ENCODE results near the gene SNTG2.

- no peak for TF ChIP-seq DZIP1 (CRISPR knock-in tag; IDR thresholded peaks at IDR 0.05)
- no peak for TF ChIP-seq CTCF (CRISPR knock-in tag; IDR thresholded peaks at IDR 0.05)
- TF ChIP-seq NBN (conservative IDR thresholded peaks at IDR 0.05) = no peak
- TF ChIP-seq ZNF670 (CRISPR knock-in tag; IDR thresholded peaks at IDR 0.05; ENCODE audit: borderline replicate concordance) = no peak
- no peak for TF ChIP-seq ZNF337 (CRISPR knock-in tag; IDR thresholded peaks at IDR 0.05; ENCODE audit: borderline replicate concordance, low read depth)
- TF ChIP-seq POLR2A (IDR thresholded peaks at IDR 0.05; ENCODE audit: insufficient read depth in 1 of 2, low read depth in 2 of 2, low read length in 2 of 2) = no peak
- TF ChIP-seq SOX13 (IDR thresholded peaks at IDR 0.05) = no peak
- TF ChIP-seq SOX13 (CRISPR knock-in tag; conservative IDR thresholded peaks at IDR 0.05 in 1 of 2, IDR thresholded peaks at IDR 0.05 in 1 of 2) = no peak
- no peak for TF ChIP-seq ZNF766 (CRISPR knock-in tag; IDR thresholded peaks at IDR 0.05; ENCODE audit: borderline replicate concordance)
- no peak for TF ChIP-seq KLF13 (CRISPR knock-in tag; IDR thresholded peaks at IDR 0.05)
- no peak for TF ChIP-seq HOMEZ (CRISPR knock-in tag; IDR thresholded peaks at IDR 0.05; ENCODE audit: low read depth)
- no peak for TF ChIP-seq HDAC6 (IDR thresholded peaks at IDR 0.05; ENCODE audit: low read depth, low read length)
These were observed 166.9 kb downstream of the SNTG2 start for GRCh38 chr2:1117569-1117968.
